OCI-LY7 (cell line): ENCODE results near the gene POC1B. TPM values are rescaled to one million over a fixed set of nuclear protein-coding genes. Genes with fewer than 3 reads are reported as not detected.

Experiments
- BruUV-seq: library from RNA; stranded (reverse); fragments of 400-500 nt; replicated peaks from 2 replicates; lab custom pipeline; 2021; lab: Mats Ljungman, UMichigan
- CTCF ChIA-PET: fragments of 300-600 bp; sonication (Branson Sonifier 250); formaldehyde crosslinking; loops from one replicate; lab custom pipeline; 2022; ENCODE audit warnings: antibody characterized with exemption; ENCODE audit not compliant: unreplicated experiment; lab: Charles Lee
- POLR2A ChIA-PET: fragments of 300-600 bp; sonication (Branson Sonifier 250); formaldehyde crosslinking; loops from one replicate; lab custom pipeline; 2022; ENCODE audit warnings: antibody characterized with exemption; lab: Charles Lee
- DNase-seq: peaks from one replicate; pipeline ENCODE4 v3.0.0-alpha.2; 2015; ENCODE audit warnings: low spot score
- H2AFZ ChIP-seq: fragments of 200-600 bp; sonication (generic), shearing (Covaris generic); 2 replicates; pipeline ENCODE4 v1.6.1; 2014; ENCODE audit warnings: mild to moderate bottlenecking, antibody characterized with exemption, low read length, moderate library complexity
- H3K27ac ChIP-seq: fragments of 200-600 bp; sonication (generic); 2 replicates; pipeline ENCODE4 v1.5.1; 2014; ENCODE audit warnings: mixed run types, low read depth, mild to moderate bottlenecking, moderate library complexity, low read length, inconsistent platforms; ENCODE audit not compliant: poor library complexity, severe bottlenecking
- H3K36me3 ChIP-seq: fragments of 200-600 bp; sonication (generic); 2 replicates; pipeline ENCODE4 v1.6.1; 2014; ENCODE audit warnings: mild to moderate bottlenecking, antibody characterized with exemption, low read length, moderate library complexity, mixed read lengths; ENCODE audit not compliant: insufficient read depth
- H3K4me1 ChIP-seq: fragments of 200-600 bp; sonication (generic); 2 replicates; pipeline ENCODE4 v1.5.1; 2014; ENCODE audit warnings: mild to moderate bottlenecking, low read length; ENCODE audit not compliant: insufficient read depth, poor library complexity, severe bottlenecking
- H3K4me2 ChIP-seq: fragments of 200-600 bp; sonication (generic); 2 replicates; pipeline ENCODE4 v1.6.1; 2014; ENCODE audit warnings: mild to moderate bottlenecking, low read length
- H3K4me3 ChIP-seq: fragments of 200-600 bp; sonication (generic); 2 replicates; pipeline ENCODE4 v1.5.1; 2014; ENCODE audit warnings: mild to moderate bottlenecking, low read depth, low read length; ENCODE audit not compliant: poor library complexity, severe bottlenecking
- H3K79me2 ChIP-seq: fragments of 200-600 bp; sonication (generic); 2 replicates; pipeline ENCODE4 v1.6.1; 2016; ENCODE audit warnings: low read depth, mild to moderate bottlenecking, low read length, moderate library complexity, mixed read lengths; ENCODE audit not compliant: insufficient read depth
- H3K9me2 ChIP-seq: fragments of 200-600 bp; sonication (generic); 2 replicates; pipeline ENCODE4 v1.6.1; 2016; ENCODE audit warnings: mild to moderate bottlenecking, low read length, mixed read lengths; ENCODE audit not compliant: insufficient read depth
- H3K9me3 ChIP-seq: fragments of 200-600 bp; sonication (generic); 2 replicates; pipeline ENCODE4 v1.6.1; 2014; ENCODE audit warnings: mild to moderate bottlenecking, mixed run types, low read length, mixed read lengths
- H4K20me1 ChIP-seq: fragments of 200-600 bp; sonication (generic); 2 replicates; pipeline ENCODE4 v1.6.1; 2014; ENCODE audit warnings: mild to moderate bottlenecking, antibody characterized with exemption, low read length, moderate library complexity, mixed read lengths; ENCODE audit not compliant: insufficient read depth
- CTCF ChIP-seq: fragments of 200-600 bp; sonication (generic); conservative IDR thresholded peaks from 2 replicates; pipeline ENCODE4 v1.5.1; 2014; ENCODE audit warnings: mild to moderate bottlenecking, antibody characterized with exemption, low read length, moderate library complexity, mixed read lengths
- EZH2phosphoT487 ChIP-seq: fragments of 200-600 bp; sonication (generic); IDR thresholded peaks from 2 replicates; pipeline ENCODE4 v1.6.1; 2018; ENCODE audit warnings: low read depth, borderline replicate concordance, mild to moderate bottlenecking, mixed run types, antibody characterized with exemption, low read length, moderate library complexity, mixed read lengths
- intact Hi-C: fragments of 100-400 bp; cut with micrococcal nuclease; formaldehyde crosslinking; loops from one replicate; pipeline ENCODE4 v1.10.0; 2022; ENCODE audit not compliant: unreplicated experiment
- total RNA-seq, 2 experiments: library from RNA; depleted of rRNA in 1 of 2; stranded (reverse); fragments of >200 nt in 1 of 2; shearing (Covaris generic) in 1 of 2; gene quantifications; 2 replicates each; pipeline ENCODE4 v1.2.3, GENCODE V29; 2014 to 2022

Gene POC1B
- total RNA-seq, 2 experiments from 2014 or later, result 28.9 to 30.9 TPM

- intact Hi-C loops, result no loop called here
Observed at GRCh38 chr12:89421092-89421835, 104.6 kb downstream of the POC1B start.

GRCh38 chr12:89418228-89418910 lies 107.5 kb downstream of the POC1B start:
- Histone ChIP-seq H3K4me3 (no peak overlapping the region), H3K9me2 (no peaks in the 10 kb centered on the region), H2AFZ (no peak overlapping the region), H4K20me1 (no peaks in the 10 kb centered on the region), H3K4me1 (no peaks in the 10 kb centered on the region), H3K9me3 (no peaks in the 10 kb centered on the region), H3K79me2 (no peaks in the 10 kb centered on the region), H3K4me2 (no peak overlapping the region), H3K27ac (no peak overlapping the region), H3K36me3 (no peaks in the 10 kb centered on the region)
- no TSS peak for BruUV-seq
- DNase-seq, result no peak
- ChIA-PET CTCF (no interaction called here), POLR2A (no interaction called here)
- intact Hi-C loops, result no loop called here
- no peak for TF ChIP-seq EZH2phosphoT487

More at GRCh38 chr12:89421092-89421835, 104.6 kb downstream of the POC1B start:
- H3K4me3 ChIP-seq, result no peak overlapping the region
- no peaks in the 10 kb centered on the region for H3K79me2 ChIP-seq
- no peaks in the 10 kb centered on the region for H3K4me1 ChIP-seq
- BruUV-seq, result no TSS peak
- peaks cover 4% of the 10 kb centered on the region; the same call in 1 of the 2 replicates for H3K36me3 ChIP-seq
- ChIA-PET POLR2A (no interaction called here), CTCF (no interaction called here)
- DNase-seq, result no peak
- no peak overlapping the region for H2AFZ ChIP-seq
- no peaks in the 10 kb centered on the region for H3K9me3 ChIP-seq
- H4K20me1 ChIP-seq, result no peaks in the 10 kb centered on the region
- TF ChIP-seq EZH2phosphoT487 (no peak), CTCF (peak; percentile 49)
- H3K9me2 ChIP-seq, result no peaks in the 10 kb centered on the region
- H3K27ac ChIP-seq, result no peak overlapping the region
- H3K4me2 ChIP-seq, result no peak overlapping the region

GRCh38 chr12:89417246-89417977 lies 108.4 kb downstream of the POC1B start:
- no peak for TF ChIP-seq CTCF
- TF ChIP-seq EZH2phosphoT487, result no peak
- Histone ChIP-seq H3K4me3 (no peak overlapping the region), H3K9me3 (no peaks in the 10 kb centered on the region), H3K27ac (no peak overlapping the region), H3K4me2 (no peak overlapping the region), H4K20me1 (no peaks in the 10 kb centered on the region), H3K36me3 (no peaks in the 10 kb centered on the region), H2AFZ (no peak overlapping the region), H3K79me2 (no peaks in the 10 kb centered on the region), H3K4me1 (no peaks in the 10 kb centered on the region), H3K9me2 (no peaks in the 10 kb centered on the region)
- ChIA-PET CTCF (no interaction called here), POLR2A (interaction anchor here (0.6 kb wide), 1 partner anchor 12 kb away, joined by 3 read pairs; no protein-coding TSS in a partner anchor)
- DNase-seq, result no peak
- BruUV-seq, result no TSS peak
- intact Hi-C loops, result no loop called here
